ENCODE results near the gene S100P.

DNA sequence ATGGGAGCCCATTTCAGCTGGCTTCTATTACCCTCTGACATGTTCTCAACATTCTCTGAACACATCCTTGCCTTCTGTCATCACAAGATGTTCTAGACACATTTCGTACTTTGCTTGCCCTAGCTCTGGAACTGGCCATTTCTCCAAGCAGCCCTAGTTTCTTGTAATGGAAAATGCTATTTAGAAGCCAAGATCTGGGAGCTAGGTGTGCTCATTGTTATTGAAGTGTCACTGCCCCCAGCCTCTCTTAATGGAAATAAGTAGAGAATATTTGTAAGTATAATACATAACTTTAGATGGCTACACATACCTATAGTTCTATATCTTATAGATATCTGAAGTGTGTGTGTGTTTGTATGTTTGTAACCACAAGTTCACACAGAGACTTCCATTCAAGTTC is 9.1 kb downstream of the S100P start:
- TF ChIP-seq, protein P1, sequence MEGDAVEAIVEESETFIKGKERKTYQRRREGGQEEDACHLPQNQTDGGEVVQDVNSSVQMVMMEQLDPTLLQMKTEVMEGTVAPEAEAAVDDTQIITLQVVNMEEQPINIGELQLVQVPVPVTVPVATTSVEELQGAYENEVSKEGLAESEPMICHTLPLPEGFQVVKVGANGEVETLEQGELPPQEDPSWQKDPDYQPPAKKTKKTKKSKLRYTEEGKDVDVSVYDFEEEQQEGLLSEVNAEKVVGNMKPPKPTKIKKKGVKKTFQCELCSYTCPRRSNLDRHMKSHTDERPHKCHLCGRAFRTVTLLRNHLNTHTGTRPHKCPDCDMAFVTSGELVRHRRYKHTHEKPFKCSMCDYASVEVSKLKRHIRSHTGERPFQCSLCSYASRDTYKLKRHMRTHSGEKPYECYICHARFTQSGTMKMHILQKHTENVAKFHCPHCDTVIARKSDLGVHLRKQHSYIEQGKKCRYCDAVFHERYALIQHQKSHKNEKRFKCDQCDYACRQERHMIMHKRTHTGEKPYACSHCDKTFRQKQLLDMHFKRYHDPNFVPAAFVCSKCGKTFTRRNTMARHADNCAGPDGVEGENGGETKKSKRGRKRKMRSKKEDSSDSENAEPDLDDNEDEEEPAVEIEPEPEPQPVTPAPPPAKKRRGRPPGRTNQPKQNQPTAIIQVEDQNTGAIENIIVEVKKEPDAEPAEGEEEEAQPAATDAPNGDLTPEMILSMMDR (IDR thresholded peaks at IDR 0.05): no peak
- no peak for TF ChIP-seq POLR2A (IDR thresholded peaks at IDR 0.05)
